ENCODE results near the gene HSD17B11. TPM values are rescaled to one million over a fixed set of nuclear protein-coding genes. Genes with fewer than 3 reads are reported as not detected.
A peak's percentile ranks its signal among the peaks of the same experiment; 100 is the strongest.
"Not testable (repeated sequence)": the region's sequence is repeated elsewhere in the genome, so short reads cannot be mapped to it uniquely, and the experiment has no call there.

HSD17B11 gene
- total RNA-seq, 1 experiment from 2014 or later = 8.8 TPM

GRCh38 chr4:87399148-87399547 lies 8.2 kb upstream of the HSD17B11 start:
- no peak overlapping the region for H2BK120ac ChIP-seq (ENCODE audit: low read depth, low read length, poor library complexity, severe bottlenecking)
- H3K79me1 ChIP-seq (ENCODE audit: insufficient read depth, low read depth, low read length, poor library complexity, severe bottlenecking) = no peaks in the 10 kb centered on the region
- no peak overlapping the region for H3K27ac ChIP-seq (ENCODE audit: insufficient read length, low read depth, low read length)
- no peaks in the 10 kb centered on the region for H3K4me1 Mint-ChIP-seq
- H3T11ph ChIP-seq (ENCODE audit: low read length) = no peak overlapping the region
- no peak overlapping the region for H3K27ac Mint-ChIP-seq
- H3K79me2 ChIP-seq (ENCODE audit: insufficient read depth, low read length) = no peaks in the 10 kb centered on the region
- H3K4me2 ChIP-seq (ENCODE audit: insufficient read depth, insufficient read length, low read length) = no peak overlapping the region
- H3K27me3 Mint-ChIP-seq (ENCODE audit: low read depth) = no peaks in the 10 kb centered on the region
- TF ChIP-seq CTCF (conservative IDR thresholded peaks at IDR 0.05) = no peak
- peaks cover 7 to 12% of the 10 kb centered on the region in 2 experiments; a peak in 4 of 5 replicates for H3K9me3 Mint-ChIP-seq
- WGBS (ENCODE audit: extremely low coverage, insufficient read length, low lambda C conversion rate) = no CpG with 5 or more reads among the region's 3 CpGs
- H2BK5ac ChIP-seq (ENCODE audit: insufficient read length, low read length) = no peak overlapping the region
- no peak overlapping the region for H3K23ac ChIP-seq (ENCODE audit: insufficient read length, low read depth, low read length)
- H2BK15ac ChIP-seq (ENCODE audit: low read depth, low read length) = no peak overlapping the region
- no peaks in the 10 kb centered on the region for H3K4me1 ChIP-seq (ENCODE audit: insufficient read depth, low read length)
- H3K56ac ChIP-seq (ENCODE audit: insufficient read length, low read depth, low read length) = no peak overlapping the region
- H3K18ac ChIP-seq (ENCODE audit: insufficient read length, low read depth, low read length) = no peak overlapping the region
- H3K14ac ChIP-seq (ENCODE audit: insufficient read depth, low read length) = no peak overlapping the region
- no peaks in the 10 kb centered on the region for H3K9me3 ChIP-seq (ENCODE audit: control insufficient read depth, low read depth, low read length)
- no peak overlapping the region for H4K8ac ChIP-seq (replicated peaks; ENCODE audit: insufficient read length, low read depth, low read length)
- no peak overlapping the region for H2BK20ac ChIP-seq (ENCODE audit: low read depth, low read length, poor library complexity, severe bottlenecking)
- no peak overlapping the region for H2AFZ ChIP-seq (ENCODE audit: low read length)
- H3K9ac ChIP-seq (ENCODE audit: extremely low read depth, insufficient read length, low read length) = no peak overlapping the region
- no peak overlapping the region for H4K91ac ChIP-seq (ENCODE audit: insufficient read length, low read depth, low read length)
- H3K36me3 Mint-ChIP-seq (ENCODE audit: insufficient read depth in 1 of 3, low read depth in 3 of 3) = peaks cover 0 to 11% (median 6%) of the 10 kb centered on the region in 3 experiments; a peak in 3 of 7 replicates
- no peak overlapping the region for H3K4me3 Mint-ChIP-seq
- H3K27me3 ChIP-seq (ENCODE audit: insufficient read depth, low read length) = no peaks in the 10 kb centered on the region
- H4K20me1 ChIP-seq (ENCODE audit: control insufficient read depth, insufficient read depth, insufficient read length) = no peaks in the 10 kb centered on the region
- no peaks in the 10 kb centered on the region for H3K23me2 ChIP-seq (ENCODE audit: insufficient read length, low read depth, low read length, poor library complexity, severe bottlenecking)
- no peak overlapping the region for H2AK5ac ChIP-seq (ENCODE audit: insufficient read length, low read length)
- peak; percentile 62 for DNase-seq
- H3K4ac ChIP-seq (ENCODE audit: low read depth, low read length) = no peak overlapping the region
- no peak overlapping the region for H2BK12ac ChIP-seq (ENCODE audit: insufficient read length, low read depth, low read length)
- no peak overlapping the region for H4K5ac ChIP-seq (ENCODE audit: insufficient read length, low read depth, low read length)

DNA sequence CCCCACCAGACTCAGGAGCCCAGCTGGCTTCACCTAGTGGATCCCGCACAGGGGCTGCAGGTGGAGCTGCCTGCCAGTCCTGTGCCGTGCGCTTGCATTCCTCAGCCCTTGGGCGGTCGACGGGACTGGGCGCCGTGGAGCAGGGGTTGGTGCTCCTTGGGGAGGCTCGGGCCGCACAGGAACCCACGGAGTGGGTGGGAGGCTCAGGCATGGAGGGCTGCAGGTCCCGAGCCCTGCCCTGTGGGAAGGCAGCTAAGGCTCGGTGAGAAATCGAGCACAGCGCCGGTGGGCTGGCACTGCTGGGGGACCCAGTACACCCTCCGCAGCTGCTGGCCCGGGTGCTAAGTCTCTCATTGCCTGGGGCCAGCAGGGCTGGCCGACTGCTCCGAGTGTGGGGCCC lies 4.9 kb upstream of the HSD17B11 start:
- H4K91ac ChIP-seq (ENCODE audit: insufficient read length, low read depth, low read length); H3K36me3 Mint-ChIP-seq (ENCODE audit: insufficient read depth in 1 of 3, low read depth in 3 of 3); H3K9me3 Mint-ChIP-seq; H3K4ac ChIP-seq (ENCODE audit: low read depth, low read length); H4K5ac ChIP-seq (ENCODE audit: insufficient read length, low read depth, low read length); DNase-seq; H3K79me1 ChIP-seq (ENCODE audit: insufficient read depth, low read depth, low read length, poor library complexity, severe bottlenecking); H3K27ac Mint-ChIP-seq; H2AFZ ChIP-seq (ENCODE audit: low read length); H3K79me2 ChIP-seq (ENCODE audit: insufficient read depth, low read length); H3K14ac ChIP-seq (ENCODE audit: insufficient read depth, low read length); H3K4me1 ChIP-seq (ENCODE audit: insufficient read depth, low read length); H3K4me3 Mint-ChIP-seq; H2BK15ac ChIP-seq (ENCODE audit: low read depth, low read length); H3K9ac ChIP-seq (ENCODE audit: extremely low read depth, insufficient read length, low read length); H2BK12ac ChIP-seq (ENCODE audit: insufficient read length, low read depth, low read length); H2BK20ac ChIP-seq (ENCODE audit: low read depth, low read length, poor library complexity, severe bottlenecking); H2BK120ac ChIP-seq (ENCODE audit: low read depth, low read length, poor library complexity, severe bottlenecking); H3K27me3 Mint-ChIP-seq (ENCODE audit: low read depth); H3K4me1 Mint-ChIP-seq; H3K27ac ChIP-seq (ENCODE audit: insufficient read length, low read depth, low read length); H3K23me2 ChIP-seq (ENCODE audit: insufficient read length, low read depth, low read length, poor library complexity, severe bottlenecking); H3K18ac ChIP-seq (ENCODE audit: insufficient read length, low read depth, low read length); H3K23ac ChIP-seq (ENCODE audit: insufficient read length, low read depth, low read length); H2BK5ac ChIP-seq (ENCODE audit: insufficient read length, low read length); H3K4me2 ChIP-seq (ENCODE audit: insufficient read depth, insufficient read length, low read length); H4K20me1 ChIP-seq (ENCODE audit: control insufficient read depth, insufficient read depth, insufficient read length); H3K9me3 ChIP-seq (ENCODE audit: control insufficient read depth, low read depth, low read length); H3K27me3 ChIP-seq (ENCODE audit: insufficient read depth, low read length); H3K56ac ChIP-seq (ENCODE audit: insufficient read length, low read depth, low read length); H4K8ac ChIP-seq (replicated peaks; ENCODE audit: insufficient read length, low read depth, low read length); H2AK5ac ChIP-seq (ENCODE audit: insufficient read length, low read length); H3T11ph ChIP-seq (ENCODE audit: low read length): not testable (repeated sequence)
- WGBS (ENCODE audit: extremely low coverage, insufficient read length, low lambda C conversion rate) = no CpG with 5 or more reads among the region's 20 CpGs

All from H9 (cell line).